ENCODE measurements around the gene AP3S2. TPM values are rescaled to one million over a fixed set of nuclear protein-coding genes. Genes with fewer than 3 reads are reported as not detected.
"Not testable (repeated sequence)": the region's sequence is repeated elsewhere in the genome, so short reads cannot be mapped to it uniquely, and the experiment has no call there.

Gene AP3S2
- polyA plus RNA-seq, 10 donors = 23.0 to 36.5 (median 29.1) TPM

DNA sequence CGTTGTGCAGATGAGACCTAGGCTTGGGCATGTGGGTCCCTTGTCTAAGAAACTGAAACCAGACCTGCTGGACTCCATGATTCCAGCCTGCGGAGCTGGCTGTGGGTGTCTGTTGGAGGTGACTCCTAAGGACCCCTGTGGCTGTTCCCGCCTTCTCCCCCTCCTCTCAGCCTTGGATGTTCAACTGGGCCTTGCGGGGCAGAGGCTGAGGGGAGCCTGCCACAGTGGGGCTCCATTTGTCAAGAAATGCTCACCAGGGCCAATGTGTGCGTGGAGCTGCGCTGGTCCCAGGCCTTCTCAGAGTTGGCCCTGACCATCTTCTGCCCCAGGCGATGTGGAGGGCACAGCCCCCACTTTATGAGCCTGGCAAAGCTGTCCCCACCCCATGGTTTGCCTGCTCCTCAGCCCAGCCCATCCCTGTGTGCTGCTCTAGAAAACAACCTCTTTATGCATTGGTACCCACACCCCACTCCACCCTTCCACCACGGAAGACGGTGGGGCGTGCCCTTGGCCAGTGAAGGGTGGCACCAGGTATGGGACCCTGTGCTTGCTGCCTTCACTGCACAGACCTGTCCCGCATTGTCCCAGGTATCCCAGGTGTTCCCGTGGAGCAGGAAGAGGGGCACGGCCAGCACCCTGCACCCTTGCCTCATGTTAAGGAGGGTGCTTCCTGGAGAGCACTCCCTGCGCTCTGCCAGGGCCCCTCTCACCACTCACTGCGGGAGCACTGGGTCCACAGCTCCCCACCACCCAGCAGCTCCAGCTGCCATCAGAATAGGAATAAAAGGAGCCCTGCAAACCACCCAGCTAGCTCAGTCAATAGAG lies 109.7 kb downstream of the AP3S2 start:
- DNase-seq = no peak

DNA sequence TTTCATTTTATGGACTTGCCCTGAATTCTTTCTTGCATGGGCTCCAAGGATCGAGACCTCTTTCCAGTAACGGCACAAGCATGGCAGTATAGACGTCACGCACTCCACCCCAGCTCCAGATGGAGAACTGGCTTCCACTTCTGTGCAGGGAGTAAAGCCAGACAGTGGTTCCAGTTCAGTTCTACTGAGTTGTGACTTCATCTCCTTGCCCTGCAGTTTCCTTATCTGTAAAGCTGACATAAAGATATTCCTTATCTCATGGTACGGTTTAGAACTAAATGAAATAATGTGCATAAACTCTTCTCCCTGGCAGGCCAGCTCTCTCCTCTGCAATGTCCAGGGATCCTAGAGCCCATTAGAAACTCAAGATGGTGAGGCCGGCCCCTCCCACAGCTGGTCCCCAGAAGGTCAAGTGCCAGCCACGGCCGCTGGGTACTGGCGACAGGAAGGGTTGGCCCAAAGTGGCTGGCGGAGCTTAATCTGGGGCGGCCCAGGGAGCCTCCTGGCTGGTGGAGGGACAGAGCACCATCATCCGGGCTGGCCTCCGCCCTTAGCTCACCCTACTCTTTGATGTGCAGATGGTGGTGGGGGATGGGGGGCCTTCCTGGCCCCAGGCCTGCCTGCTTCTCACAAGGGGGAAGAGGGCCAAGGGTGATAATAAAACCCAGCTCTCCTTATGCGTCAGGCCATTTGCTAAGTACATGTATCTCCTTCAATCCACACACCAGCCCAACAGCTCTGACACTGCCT lies 110.5 kb downstream of the AP3S2 start:
- no peak for DNase-seq

DNA sequence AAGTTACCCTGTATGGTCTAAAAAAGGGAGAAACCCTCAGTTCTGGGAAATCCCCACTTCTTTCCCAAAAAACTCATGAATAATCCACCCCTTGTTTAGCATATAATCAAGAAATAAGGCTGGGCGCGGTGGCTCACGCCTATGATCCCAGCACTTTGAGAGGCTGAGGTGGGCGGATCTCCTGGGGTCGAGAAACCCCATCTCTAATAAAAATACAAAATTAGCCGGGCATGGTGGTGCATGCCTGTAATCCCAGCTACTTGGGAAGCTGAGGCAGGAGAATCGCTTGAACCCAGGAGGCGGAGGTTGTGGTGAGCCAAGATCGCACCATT lies 111.2 kb downstream of the AP3S2 start:
- DNase-seq = not testable (repeated sequence)

DNA sequence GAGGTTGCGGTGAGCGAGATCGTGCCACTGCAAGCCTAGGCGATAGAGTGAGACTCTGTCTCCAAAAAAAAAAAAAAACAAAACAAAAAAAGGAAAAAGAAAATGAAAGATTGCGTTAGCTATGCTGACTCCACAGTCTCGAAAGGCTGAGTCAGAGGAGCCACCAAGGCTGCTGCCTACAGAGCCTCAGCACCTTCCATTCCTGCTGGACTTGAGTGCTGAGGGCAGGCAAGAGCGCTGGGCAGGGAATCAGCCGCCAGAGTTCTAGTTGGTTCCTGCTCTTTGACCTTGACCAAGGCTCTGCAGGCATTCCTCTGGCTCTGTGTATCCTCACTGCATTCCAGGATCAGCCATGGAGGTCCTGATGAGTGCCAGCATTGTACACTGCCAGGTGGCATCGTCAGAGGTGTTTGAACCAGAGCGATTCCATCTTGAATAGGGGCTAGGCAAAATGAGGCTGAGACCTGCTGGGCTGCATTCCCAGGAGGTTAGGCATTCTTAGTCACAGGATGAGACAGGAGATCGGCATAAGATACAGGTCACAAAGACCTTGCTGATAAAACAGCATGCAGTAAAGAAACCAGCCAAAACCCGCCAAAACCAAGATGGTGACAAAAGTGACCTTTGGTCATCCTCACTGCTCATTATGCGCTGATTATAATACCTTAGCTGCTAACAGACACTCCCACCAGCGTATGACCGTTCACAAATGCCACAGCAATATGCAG lies 111.7 kb downstream of the AP3S2 start:
- no peak for DNase-seq

DNA sequence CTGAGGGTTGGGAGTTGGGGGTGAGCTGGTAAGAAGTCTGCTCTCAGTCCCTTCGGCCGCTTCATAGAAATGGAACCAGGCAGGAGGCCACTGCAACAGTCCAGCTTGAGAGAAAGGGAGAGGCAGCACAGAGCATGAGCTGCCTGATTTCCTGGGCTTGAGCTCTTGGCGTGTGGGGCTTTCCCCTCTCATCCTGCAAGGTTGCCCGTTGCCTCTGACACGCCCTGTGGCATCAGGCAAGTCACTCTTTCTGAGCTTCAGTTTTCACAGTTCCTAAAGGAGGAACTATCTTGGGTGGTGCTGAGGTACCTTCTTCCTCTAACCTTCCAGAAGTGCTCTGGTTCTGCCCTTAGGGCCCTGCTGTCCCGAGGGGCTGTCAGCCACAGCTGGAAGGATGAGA lies 112.7 kb downstream of the AP3S2 start:
- DNase-seq = no peak

DNA sequence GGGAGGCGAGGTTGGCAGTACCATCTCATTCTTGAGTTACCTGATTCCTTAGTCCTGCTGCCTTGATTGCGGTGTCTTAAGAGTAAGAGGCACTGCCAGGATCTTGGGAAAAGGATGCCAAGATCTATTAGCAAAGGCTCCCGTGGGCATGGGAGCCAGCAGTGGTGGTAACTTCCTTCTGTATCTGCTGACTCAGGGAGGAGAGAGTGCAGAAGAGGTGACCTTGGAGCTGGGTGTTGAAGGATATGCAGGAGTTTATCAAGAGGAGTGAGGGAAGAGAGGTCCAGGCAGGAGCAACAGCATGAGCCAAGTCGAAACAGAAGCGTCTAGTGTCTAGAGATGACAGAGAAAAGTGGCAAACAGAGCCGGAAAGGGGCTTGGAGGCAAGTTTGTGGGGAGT lies 113.2 kb downstream of the AP3S2 start:
- DNase-seq = no peak

Other genes starting within 250 kb of the AP3S2 start
- gene KIF7, start 238.5 kb downstream of the AP3S2 start, polyA plus RNA-seq (ENCODE audit: insufficient read length in 10 of 10) = 10 to 100 TPM in 1 of 10 donors, 1 to 10 TPM in 9; 3.9 to 10.5 (median 5.4) TPM
- gene PLIN1, start 214.6 kb downstream of the AP3S2 start, polyA plus RNA-seq (ENCODE audit: insufficient read length in 10 of 10) = 1 to 10 TPM in 2 of 10 donors, under 1 TPM in 7, not detected in 1; 0.11 to 3.3 (median 0.30) TPM
- 1 to 10 TPM; 3.0 to 7.0 (median 4.9) TPM for gene PEX11A, start 203.2 kb downstream of the AP3S2 start, polyA plus RNA-seq (ENCODE audit: insufficient read length in 10 of 10)
- under 1 TPM; 0.07 to 0.37 (median 0.14) TPM for gene WDR93, start 203.2 kb downstream of the AP3S2 start, polyA plus RNA-seq (ENCODE audit: insufficient read length in 10 of 10)
- 1 to 10 TPM in 5 of 10 donors, under 1 TPM in 4, not detected in 1; 0.18 to 1.3 (median 1.1) TPM for gene MESP1, start 142.7 kb downstream of the AP3S2 start, polyA plus RNA-seq (ENCODE audit: insufficient read length in 10 of 10)
- gene MESP2, start 117.7 kb downstream of the AP3S2 start, polyA plus RNA-seq (ENCODE audit: insufficient read length in 10 of 10) = under 1 TPM; 0.13 to 0.65 (median 0.30) TPM
- gene ANPEP, start 79.1 kb downstream of the AP3S2 start, polyA plus RNA-seq (ENCODE audit: insufficient read length in 10 of 10) = 10 to 100 TPM in 5 of 10 donors, 1 to 10 TPM in 5; 4.6 to 21.3 (median 9.8) TPM
- gene ARPIN, start 19.0 kb upstream of the AP3S2 start, polyA plus RNA-seq (ENCODE audit: insufficient read length in 10 of 10) = 10 to 100 TPM; 14.4 to 22.9 (median 17.3) TPM
- gene ZNF710, start 107.3 kb upstream of the AP3S2 start, polyA plus RNA-seq (ENCODE audit: insufficient read length in 10 of 10) = 10 to 100 TPM; 13.7 to 25.7 (median 17.9) TPM
- gene IDH2, start 208.5 kb upstream of the AP3S2 start, polyA plus RNA-seq (ENCODE audit: insufficient read length in 10 of 10) = 100 to 1,000 TPM; 202 to 291 (median 262) TPM